Heart right ventricle (tissue), 16 donors: ENCODE results near the gene CTDSP1. TPM values are rescaled to one million over a fixed set of nuclear protein-coding genes. Genes with fewer than 3 reads are reported as not detected.

ENCODE experiments used
- ATAC-seq, 8 donors: fragments of 200-7000 bp; cut with Tn5 transposase; one replicate each; pipeline ENCODE4 v1.9.1; 2020; ENCODE audit warnings: mild to moderate bottlenecking in 8 of 8, moderate library complexity in 8 of 8, moderate number of reproducible peaks in 1 of 8
- DNase-seq, 2 donors: peaks; one replicate each; pipeline ENCODE4 v3.0.0-alpha.2; 2020
- H3K27ac ChIP-seq, 10 donors: fragments of 200-600 bp; sonication (generic) in 2 of 10; one replicate each; pipeline versions ENCODE4 v1.5.0 to v1.8.0; 2020 to 2022; ENCODE audit warnings: mild to moderate bottlenecking in 3 of 10
- H3K27me3 ChIP-seq, 7 donors: fragments of 200-600 bp; one replicate each; pipeline ENCODE4 v1.8.0; 2021 to 2022; ENCODE audit warnings: mild to moderate bottlenecking in 2 of 7
- H3K36me3 ChIP-seq, 9 donors: fragments of 200-600 bp; sonication (generic) in 1 of 9; one replicate each; pipeline versions ENCODE4 v1.5.0 to v1.8.0; 2020 to 2022; ENCODE audit warnings: mild to moderate bottlenecking in 2 of 9
- H3K4me1 ChIP-seq, 9 donors: fragments of 200-600 bp; sonication (generic) in 1 of 9; one replicate each; pipeline versions ENCODE4 v1.5.0 to v1.8.0; 2020 to 2022; ENCODE audit warnings: mild to moderate bottlenecking in 4 of 9
- H3K4me3 ChIP-seq, 10 donors: fragments of 200-600 bp; sonication (generic) in 2 of 10; one replicate each; pipeline versions ENCODE4 v1.5.0 to v1.8.0; 2020 to 2022; ENCODE audit warnings: mild to moderate bottlenecking in 7 of 10, moderate library complexity in 2 of 10
- H3K9me3 ChIP-seq, 11 donors: fragments of 200-600 bp in 10 of 11; sonication (generic) in 2 of 11; one replicate each; pipeline versions ENCODE4 v1.5.0 to v1.8.0; 2013 to 2022; ENCODE audit warnings: mild to moderate bottlenecking in 2 of 11, control low read depth in 1 of 11, moderate library complexity in 1 of 11
- CTCF ChIP-seq, 9 donors: fragments of 200-600 bp; sonication (generic) in 2 of 9; IDR thresholded peaks; one replicate each; pipeline versions ENCODE4 v1.5.0 to v1.8.0; 2021 to 2022; ENCODE audit warnings: antibody characterized with exemption in 9 of 9, mild to moderate bottlenecking in 5 of 9, moderate library complexity in 1 of 9
- WGBS, 2 donors: extraction: QIAGEN DNeasy Blood & Tissue Kit; methylation state at CpG; one replicate each; pipeline ENCODE4 v1.1.7; 2013; ENCODE audit warnings: inconsistent platforms in 1 of 2; 5-methylcytosine and 5-hydroxymethylcytosine counted together
- intact Hi-C, 10 donors: fragments of 100-400 bp; cut with DNase I; formaldehyde crosslinking; loops; one replicate each; pipeline versions ENCODE4 v1.11.1 to v1.14.2; 2022
- polyA plus RNA-seq, 2 donors: library from polyadenylated mRNA; stranded (reverse); fragments of 200-250 nt; gene quantifications; one replicate each; pipeline ENCODE4 v1.2.3, GENCODE V29; 2013
- total RNA-seq, 10 donors: library from RNA; stranded (reverse); fragmentation: NEBNext Ultra II Directional in 3 of 10; extraction: Animal tissue kit (Norgen Biotek cat#: 25700) in 3 of 10; gene quantifications; one replicate each; pipeline versions ENCODE4 v1.2.1 to v1.2.4, GENCODE V29; 2021 to 2023
- donor health status: Arrhythmogenic right ventricular cardiomyopathy.
- donor health status: ischemic (EF 13 %, LVEDD 7.1; RV severe dilation, severe dysfunction).
- donor health status: healthy with polysubstance abuse.
- donor health status: DM: no; HTN: yes; CAD: no.
- donor health status: DM: no; HTN: no; CAD: no.
- donor health status: ischemic (EF 25% LVEDD 6.9; RV normal size, moderate dysfunction).
- donor health status: ischemic (EF 25% LVEDD 5.7; RV mildly dilated, moderate dysfunction).
- donor health status: healthy.
- donor health status: DM: yes; HTN: yes; CAD: no.
- donor health status: Ischemic cardiomyopathy.
- donor health status: ischemic (EF 35%, LVEDD 5.7; RV mildly dilated, moderate dysfunction).
- donor health status: nonischemic (EF 11% LVEDD 7.7; RV severe dilation, severe dysfunction).
- donor health status: DM: yes; HTN: yes; CAD: no.
- donor health status: PGD.
- donor health status: ischemic (EF 29% LVEDD 5.4; RV normal size, mild dysfunction).
- donor health status: nonischemic (EF 23%, LVEDD 6.1; RV moderate dilation, normal function).

The CTDSP1 gene
- total and polyA plus RNA-seq, 12 donors: 77.9 to 118 (median 89.5) TPM

GRCh38 chr2:218392891-218393462, 6.7 kb upstream of the CTDSP1 start:
- TF ChIP-seq CTCF (IDR thresholded peaks at IDR 0.05): no peak
- DNase-seq (no peak), ATAC-seq (no peak)
- Histone ChIP-seq H3K4me1 (peaks cover 0 to 55% (median 18%) of the 10 kb centered on the region in 9 donors), H3K36me3 (peaks cover 0 to 51% (median 0%) of the 10 kb centered on the region in 9 donors), H3K27me3 (no peaks in the 10 kb centered on the region), H3K27ac (no peak overlapping the region), H3K4me3 (no peak overlapping the region), H3K9me3 (no peaks in the 10 kb centered on the region)
- intact Hi-C loops: loop anchor here in 2 of 10 donors (10.0 kb wide), 2 partner anchors 88 to 98 kb away; partner anchors contain the start of gene TMBIM1 (in 1 of the 2)
- WGBS, 2 donors: 82% methylated on average over 16 of the region's 16 CpGs

- H3K36me3 ChIP-seq: peaks cover 0 to 50% (median 0%) of the 10 kb centered on the region in 9 donors
- no peak for DNase-seq
Measured at GRCh38 chr2:218393750-218394290, 5.8 kb upstream of the CTDSP1 start.

GRCh38 chr2:218394298-218395089, 5.2 kb upstream of the CTDSP1 start:
- ATAC-seq (no peak), DNase-seq (no peak)
- WGBS, 2 donors: 86 to 88% methylated on average over 13 of the region's 13 CpGs
- H3K4me3 ChIP-seq: no peak overlapping the region
- intact Hi-C loops: loop anchor here in 9 of 10 donors (2.0 to 10.0 kb wide), 7 partner anchors 90 to 173 kb away; partner anchors contain the start of genes AAMP (in 6 of the 9), PNKD (in 6 of the 9), TMBIM1 (in 4 of the 9) and CNOT9 (in 1 of the 9)
- H3K27me3 ChIP-seq: no peaks in the 10 kb centered on the region
- no peaks in the 10 kb centered on the region for H3K9me3 ChIP-seq
- H3K27ac ChIP-seq: peak overlapping the region in 1 of 10 donors; percentile 100
- peaks cover 0 to 43% (median 0%) of the 10 kb centered on the region in 9 donors for H3K36me3 ChIP-seq
- no peak for TF ChIP-seq CTCF (IDR thresholded peaks at IDR 0.05)
- H3K4me1 ChIP-seq: peaks cover 0 to 53% (median 26%) of the 10 kb centered on the region in 9 donors

More at GRCh38 chr2:218393750-218394290, 5.8 kb upstream of the CTDSP1 start:
- no peak for ATAC-seq
- intact Hi-C loops: loop anchor here in 3 of 10 donors (2.0 to 10.0 kb wide), 3 partner anchors 89 to 99 kb away; partner anchors contain the start of gene TMBIM1 (in 1 of the 3)
- no peak for TF ChIP-seq CTCF (IDR thresholded peaks at IDR 0.05)
- H3K4me3 ChIP-seq: no peak overlapping the region
- H3K9me3 ChIP-seq: no peaks in the 10 kb centered on the region
- peak overlapping the region in 1 of 10 donors; percentile 100 for H3K27ac ChIP-seq
- peaks cover 0 to 55% (median 21%) of the 10 kb centered on the region in 9 donors for H3K4me1 ChIP-seq
- no peaks in the 10 kb centered on the region for H3K27me3 ChIP-seq
- whole genome bisulfite sequencing, 2 donors: 77 to 82% methylated on average over 8 of the region's 8 CpGs

- Histone ChIP-seq H3K4me3 (peak overlapping the region in 1 of 10 donors; percentile 93), H3K27me3 (no peaks in the 10 kb centered on the region), H3K4me1 (peaks cover 0 to 48% (median 26%) of the 10 kb centered on the region in 9 donors), H3K36me3 (peaks cover 0 to 37% (median 0%) of the 10 kb centered on the region in 9 donors), H3K27ac (peak overlapping the region in 7 of 10 donors; percentile 99 to 100 (median 100)), H3K9me3 (no peaks in the 10 kb centered on the region)
- ATAC-seq: no peak
- no peak for DNase-seq
- 78 to 83% methylated on average over 6 of the region's 6 CpGs for WGBS, 2 donors
- TF ChIP-seq CTCF (IDR thresholded peaks at IDR 0.05): no peak
- intact Hi-C loops: loop anchor here in 9 of 10 donors (2.0 to 10.0 kb wide), 7 partner anchors 90 to 172 kb away; partner anchors contain the start of genes AAMP (in 6 of the 9), PNKD (in 6 of the 9), TMBIM1 (in 4 of the 9) and CNOT9 (in 1 of the 9)
Measured at GRCh38 chr2:218395090-218395444, 4.6 kb upstream of the CTDSP1 start.
